Heart left ventricle (tissue), 13 donors: ENCODE results near the gene RAB3C.

ENCODE experiments used
- CTCF ChIP-seq, 12 donors: fragments of 200-600 bp; sonication (generic) in 4 of 12; IDR thresholded peaks; one replicate each; pipeline versions ENCODE4 v1.5.0 to v1.8.0; 2018 to 2022; ENCODE audit warnings: antibody characterized with exemption in 12 of 12, mild to moderate bottlenecking in 5 of 12
- POLR2A ChIP-seq, 2 donors: fragments of 450-650 bp; IDR thresholded peaks; one replicate each; pipeline ENCODE4 v1.6.1; 2017; ENCODE audit warnings: antibody characterized with exemption in 2 of 2, mild to moderate bottlenecking in 2 of 2, moderate library complexity in 2 of 2
- donor health status: ischemic (EF 13 %, LVEDD 7.1; RV severe dilation, severe dysfunction).
- donor health status: DM: no; HTN: yes; CAD: no.
- donor health status: DM: no; HTN: no; CAD: no.
- donor health status: ischemic (EF 25% LVEDD 6.9; RV normal size, moderate dysfunction).
- donor health status: ischemic (EF 25% LVEDD 5.7; RV mildly dilated, moderate dysfunction).
- donor health status: ischemic (EF 35%, LVEDD 5.7; RV mildly dilated, moderate dysfunction).
- donor health status: nonischemic (EF 11% LVEDD 7.7; RV severe dilation, severe dysfunction).
- donor health status: DM: yes; HTN: yes; CAD: no.
- donor health status: PGD.
- donor health status: ischemic (EF 29% LVEDD 5.4; RV normal size, mild dysfunction).
- donor health status: nonischemic (EF 23%, LVEDD 6.1; RV moderate dilation, normal function).

DNA sequence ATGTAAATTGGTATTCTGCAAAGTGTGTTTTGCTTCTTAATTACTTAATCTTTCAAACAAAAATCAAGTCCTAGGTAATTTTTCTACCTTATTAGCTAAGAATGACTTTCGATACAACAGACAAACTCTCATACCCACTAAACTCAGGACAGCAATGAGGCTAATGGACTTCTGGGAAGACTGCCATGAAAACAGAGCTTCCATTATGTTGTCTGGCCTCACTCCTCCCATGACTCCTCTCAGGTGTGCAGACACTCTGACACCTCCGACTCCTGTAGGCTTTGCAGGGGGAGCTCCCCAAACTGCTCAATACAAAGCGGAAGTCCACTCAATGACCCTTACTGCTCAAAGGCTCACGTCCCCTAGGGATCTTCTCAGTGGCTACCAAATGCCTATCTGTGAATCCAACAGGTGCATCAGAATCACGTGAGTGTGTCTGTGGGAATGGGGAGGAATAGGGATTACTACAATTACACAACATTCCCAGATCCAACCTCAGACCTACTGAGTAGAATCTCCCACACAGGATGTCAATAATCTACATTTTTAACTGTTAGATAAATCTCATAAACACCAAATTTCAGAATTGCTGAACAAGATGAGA is 289.9 kb downstream of the RAB3C start:
- TF ChIP-seq POLR2A (IDR thresholded peaks at IDR 0.05) (no peak), CTCF (IDR thresholded peaks at IDR 0.05) (no peak)
